Diencephalon (tissue), 1 donor: ENCODE results near the gene FUBP3. TPM values are rescaled to one million over a fixed set of nuclear protein-coding genes. Genes with fewer than 3 reads are reported as not detected.

Source experiments
- small RNA-seq: library from RNA; depleted of rRNA; stranded (forward); fragments of <200 nt; gene quantifications from one replicate; pipeline ENCODE3, GENCODE V24; 2014
- total RNA-seq: library from RNA; depleted of rRNA; stranded (reverse); fragments of >200 nt; gene quantifications from one replicate; pipeline ENCODE4 v1.2.3, GENCODE V29; 2014

Gene FUBP3
- total RNA-seq: 59.7 TPM

GRCh38 chr9:130578865-130579737, at the start of gene FUBP3:
FUBP3 (plus strand) TSS chr9:130579577; CDS start chr9:130579681, 104 bp downstream.

GRCh38 chr9:130664251-130665028, 85.1 kb downstream of the FUBP3 start, which contains the start of gene PRDM12:
PRDM12 (plus strand) TSS chr9:130664594; CDS start chr9:130664654, 60 bp downstream.

Small RNA genes within 50 kb of the gene (small RNA-seq; reads per million reads assigned to genes)
- not detected for gene MIR6856

Other genes starting within 250 kb of the FUBP3 start
- 49.4 TPM for gene ASS1, start 134.6 kb upstream of the FUBP3 start, total RNA-seq
- 0.46 TPM for gene PRDM12, start 85.0 kb downstream of the FUBP3 start, total RNA-seq
- gene EXOSC2, start 114.2 kb downstream of the FUBP3 start, total RNA-seq: 39.4 TPM